HCEC 1CT (cell line): ENCODE results near the gene PAXIP1.
"Not testable (repeated sequence)": the region's sequence is repeated elsewhere in the genome, so short reads cannot be mapped to it uniquely, and the experiment has no call there.

Experiments used
- DNase-seq: peaks from one replicate; pipeline ENCODE4 v3.0.0-alpha.2; 2017

Gene PAXIP1

DNA sequence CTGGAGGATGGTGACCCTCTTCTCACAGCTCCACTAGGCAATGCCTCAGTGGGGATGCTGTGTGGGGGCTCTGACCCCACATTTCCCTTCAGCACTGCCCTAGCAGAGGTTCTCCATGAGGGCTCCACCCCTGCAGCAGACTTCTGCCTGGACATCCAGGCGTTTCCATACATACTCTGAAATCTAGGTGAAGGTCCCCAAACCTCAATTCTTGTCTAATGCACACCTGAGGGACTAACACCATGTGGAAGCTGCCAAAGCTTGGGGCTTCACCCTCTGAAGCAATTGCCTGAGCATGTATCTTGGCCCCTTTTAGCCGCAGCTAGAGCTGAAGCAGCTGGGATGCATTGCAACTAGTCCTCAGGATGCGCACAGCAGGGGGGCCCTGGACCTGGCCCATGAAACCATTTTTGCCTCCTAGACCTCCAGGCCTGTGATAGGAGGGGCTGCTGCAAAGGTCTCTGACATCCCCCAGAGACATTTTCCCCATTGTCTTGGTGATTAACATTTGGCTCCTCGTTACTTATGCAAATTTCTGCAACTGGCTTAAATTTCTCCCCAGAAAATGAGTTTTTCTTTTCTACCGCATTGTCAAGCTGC, 68.5 kb downstream of the PAXIP1 start:
- DNase-seq: not testable (repeated sequence)

GRCh38 chr7:154931906-154932305, 71.0 kb downstream of the PAXIP1 start:
- no peak for DNase-seq

DNA sequence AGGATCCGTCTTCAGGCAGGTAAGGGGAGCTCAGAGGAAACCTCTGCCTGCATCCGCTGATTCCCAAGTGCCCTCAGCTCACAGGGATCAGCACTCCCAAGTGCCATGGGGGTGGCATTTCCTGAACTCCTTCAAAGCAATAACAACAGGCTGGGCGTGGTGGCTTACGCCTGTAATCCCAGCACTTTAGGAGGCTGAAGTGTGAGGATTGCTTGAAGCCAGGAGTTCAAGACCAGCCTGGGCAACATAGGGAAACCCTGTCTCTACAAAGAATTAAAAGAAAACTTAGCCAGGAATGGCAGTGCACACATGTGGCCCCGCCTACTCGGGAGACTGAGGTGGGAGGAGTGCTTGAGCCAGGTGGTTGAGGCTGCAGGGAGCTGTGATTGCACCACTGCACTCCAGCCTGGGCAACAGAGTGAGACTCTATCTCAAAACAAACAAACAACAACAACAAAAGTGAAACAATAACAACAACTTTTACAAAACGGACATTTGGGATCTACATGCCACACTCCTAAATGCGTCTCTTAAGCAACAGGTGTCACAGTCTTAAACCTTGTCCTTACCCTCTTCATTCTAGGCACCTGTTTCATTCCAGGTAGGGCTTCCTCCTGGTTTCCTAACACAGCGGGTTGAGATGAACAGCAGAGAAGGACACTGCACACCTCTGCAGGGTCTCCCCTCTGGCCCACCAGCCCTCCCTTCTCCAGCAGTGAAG, 73.8 kb downstream of the PAXIP1 start:
- DNase-seq: no peak

GRCh38 chr7:154928136-154929005, 74.6 kb downstream of the PAXIP1 start:
- DNase-seq: peak; percentile 85

DNA sequence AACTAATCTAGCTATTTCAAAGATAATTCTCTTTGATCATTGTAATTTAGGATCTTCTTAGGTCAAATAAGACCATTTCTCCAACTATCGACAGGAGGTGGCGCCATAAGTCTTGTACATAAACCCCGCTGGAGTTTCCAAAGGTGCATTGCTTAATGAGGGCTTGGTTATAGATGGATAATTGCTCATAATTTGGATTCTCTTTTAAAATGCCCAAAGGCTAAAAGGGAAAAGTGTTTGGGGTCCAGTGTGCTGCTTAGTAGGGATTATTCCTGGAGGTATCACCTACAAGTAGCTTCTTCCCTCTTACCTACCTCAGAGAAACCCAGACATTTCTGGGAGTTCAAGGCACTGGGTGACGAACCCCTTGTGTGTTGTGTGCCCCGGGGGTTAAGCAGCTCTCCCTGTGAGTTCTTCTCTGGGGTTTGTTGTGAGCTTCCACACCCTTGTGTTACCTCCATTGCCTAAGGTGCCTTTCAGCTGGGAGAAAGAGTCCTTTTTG, 75.2 kb downstream of the PAXIP1 start:
- DNase-seq: peak; percentile 78

DNA sequence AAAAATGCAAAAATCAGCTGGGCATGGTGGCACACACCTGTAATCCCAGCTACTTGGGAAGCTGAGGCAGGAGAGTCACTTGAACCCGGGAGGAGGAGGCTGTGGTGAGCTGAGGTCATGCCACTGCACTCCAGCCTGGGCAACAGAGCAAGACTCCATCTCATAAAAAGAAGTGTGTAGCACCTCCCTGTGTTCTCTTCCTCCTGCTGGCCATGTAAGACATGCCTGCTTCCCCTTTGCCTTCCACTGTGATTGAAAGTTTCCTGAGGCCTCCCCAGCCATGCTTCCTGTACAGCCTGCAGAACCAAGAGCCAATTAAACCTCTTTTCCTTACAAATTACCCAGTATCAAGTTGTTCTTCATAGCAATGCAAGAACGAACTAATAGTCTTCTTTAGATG, 80.5 kb downstream of the PAXIP1 start:
- not testable (repeated sequence) for DNase-seq

DNA sequence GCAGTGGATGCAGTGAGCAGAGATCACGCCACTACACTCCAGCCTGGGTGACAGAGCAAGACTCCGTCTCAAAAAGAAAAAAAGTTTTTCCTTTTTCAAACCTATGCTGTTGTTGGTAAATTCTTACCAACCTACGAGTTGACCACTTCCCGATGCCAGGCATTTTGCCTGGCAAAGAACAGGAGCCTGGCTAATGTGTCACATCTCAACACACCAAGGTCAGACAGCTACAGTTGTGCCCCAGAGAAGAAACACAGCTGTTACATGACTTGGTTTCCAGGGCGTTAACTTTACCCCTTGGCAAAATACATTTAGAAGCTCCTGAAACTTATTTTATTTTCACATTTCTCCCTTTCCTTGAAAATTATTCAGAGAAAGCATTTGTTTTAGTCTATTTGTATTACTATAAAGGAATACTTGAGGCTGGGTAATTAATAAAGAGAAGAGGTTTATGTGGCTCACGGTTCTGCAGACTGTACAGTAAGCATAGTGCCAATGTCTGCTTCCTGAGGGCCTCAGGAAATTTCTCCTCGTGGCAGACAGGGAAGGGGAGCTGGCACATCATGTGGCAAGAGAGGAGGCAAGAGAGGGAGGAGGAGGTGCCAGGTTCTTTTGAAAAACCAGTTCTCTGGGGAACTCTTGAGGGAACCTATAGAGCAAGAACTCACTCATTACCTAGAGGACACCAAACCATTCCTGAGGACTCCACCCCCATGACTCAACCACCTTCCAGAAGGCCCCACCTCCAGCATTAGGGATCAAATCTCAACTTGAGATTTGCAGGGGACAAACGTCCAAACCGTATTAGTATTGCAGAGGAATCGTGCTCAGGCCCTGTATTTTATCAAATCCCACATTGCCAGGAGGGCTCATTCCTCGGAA, 83.3 kb downstream of the PAXIP1 start:
- DNase-seq: no peak

- no peak for DNase-seq
These were observed 84.2 kb downstream of the PAXIP1 start for GRCh38 chr7:154918741-154919140.

DNA sequence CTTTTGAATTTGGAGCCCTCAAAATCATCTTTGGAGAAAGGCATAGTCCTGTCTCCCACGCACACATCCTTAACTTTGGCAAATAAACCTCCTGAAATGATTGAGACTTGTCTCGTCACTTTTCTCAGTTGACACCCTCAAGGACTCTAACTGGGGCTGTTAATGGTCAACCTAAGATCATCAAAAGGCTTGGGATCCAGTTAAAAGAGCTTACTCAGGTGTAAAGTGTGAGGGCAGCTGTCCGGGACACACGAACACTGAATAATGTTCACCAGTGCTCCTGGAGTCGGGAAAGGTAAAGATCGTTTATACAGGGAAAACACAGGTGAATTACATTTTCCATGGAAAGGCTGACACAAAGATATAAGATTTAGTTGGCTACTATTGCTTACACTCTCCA, 84.7 kb downstream of the PAXIP1 start:
- no peak for DNase-seq

- no peak for DNase-seq
These were observed 85.1 kb downstream of the PAXIP1 start for GRCh38 chr7:154917808-154918160.

DNA sequence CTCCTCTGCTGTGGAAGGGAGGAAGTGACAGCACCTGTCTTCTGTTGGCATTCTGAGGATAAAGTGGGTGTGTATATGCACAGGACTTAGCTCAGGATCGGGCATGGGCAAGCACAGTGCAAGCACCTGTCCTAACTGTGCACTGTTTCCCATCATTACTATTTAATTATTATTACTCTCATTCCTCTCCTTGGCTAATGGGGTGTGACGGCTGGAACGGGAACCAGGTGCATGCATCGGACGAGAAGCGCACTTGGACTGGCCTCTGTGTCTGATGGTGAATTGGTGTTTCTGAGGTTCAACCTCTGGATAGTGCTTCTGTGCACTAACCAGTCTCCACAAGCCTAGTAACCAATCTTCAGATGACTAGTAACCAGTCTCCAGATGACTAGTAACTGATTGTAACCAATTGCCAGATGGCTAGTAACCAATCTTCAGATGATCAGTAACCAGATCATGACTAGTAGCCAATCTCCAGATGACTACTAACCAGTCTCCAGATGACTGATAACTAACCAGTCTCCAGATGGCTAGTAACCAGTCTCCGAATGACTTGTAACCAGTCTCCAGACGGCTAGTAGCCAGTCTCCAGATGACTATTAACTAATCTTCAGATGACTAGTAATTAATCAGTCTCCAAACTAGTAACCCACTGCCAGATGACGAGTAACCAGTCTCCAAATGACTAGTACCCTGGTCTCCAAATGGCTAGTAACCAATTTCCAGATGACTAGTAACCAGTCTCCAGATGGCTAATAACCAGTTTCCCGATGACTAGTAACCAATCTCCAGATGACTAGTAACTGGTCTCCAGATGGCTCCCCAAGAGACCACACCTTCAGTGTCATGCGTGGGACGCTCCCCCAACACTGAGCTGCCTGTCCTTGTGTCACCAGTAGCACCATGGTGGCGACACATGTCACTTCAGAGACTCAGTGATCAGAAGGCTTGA, 85.8 kb downstream of the PAXIP1 start:
- DNase-seq: no peak

- no peak for DNase-seq
These were observed 86.5 kb downstream of the PAXIP1 start for GRCh38 chr7:154916381-154916780.

DNA sequence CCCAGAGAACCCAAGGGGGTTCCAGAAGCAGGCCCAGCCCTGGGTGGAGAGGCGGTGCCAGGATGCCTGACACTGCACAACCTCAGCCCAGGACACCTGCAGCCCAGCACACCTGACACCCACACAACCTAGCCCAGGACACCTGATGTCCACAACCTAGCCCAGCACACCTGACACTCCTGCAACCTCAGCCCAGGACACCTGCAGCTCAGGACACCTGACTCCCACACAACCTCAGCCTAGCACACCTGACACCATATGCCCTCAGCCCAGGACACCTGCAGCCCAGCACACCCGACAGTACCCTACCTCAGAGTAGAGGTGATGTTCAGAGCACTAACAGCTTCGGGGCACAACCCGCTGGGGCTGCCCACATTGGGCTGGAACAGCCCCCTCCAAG, 87.3 kb downstream of the PAXIP1 start:
- no peak for DNase-seq

DNA sequence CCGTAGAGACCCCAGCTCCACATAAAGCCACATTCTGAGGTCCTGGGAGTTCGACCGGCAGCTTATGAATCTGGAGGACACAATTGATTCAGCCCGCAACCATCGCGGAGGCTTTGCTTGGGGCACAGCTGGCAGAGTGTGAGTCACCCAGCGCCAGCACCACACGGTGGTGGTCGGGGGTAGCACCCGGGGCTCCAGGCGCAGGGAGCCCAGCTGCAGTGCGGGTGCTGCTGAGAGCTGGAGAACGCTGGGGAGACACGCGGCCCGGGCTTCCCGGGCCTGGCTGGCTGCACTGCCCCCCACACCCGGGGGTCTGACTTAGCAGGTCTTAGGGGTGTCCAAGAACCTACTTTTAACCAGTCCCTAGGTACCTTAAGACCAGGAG, 87.9 kb downstream of the PAXIP1 start:
- no peak for DNase-seq

GRCh38 chr7:154914308-154914995, 88.5 kb downstream of the PAXIP1 start:
- DNase-seq: no peak

GRCh38 chr7:154913638-154914307, 89.2 kb downstream of the PAXIP1 start:
- DNase-seq: peak; percentile 30

DNA sequence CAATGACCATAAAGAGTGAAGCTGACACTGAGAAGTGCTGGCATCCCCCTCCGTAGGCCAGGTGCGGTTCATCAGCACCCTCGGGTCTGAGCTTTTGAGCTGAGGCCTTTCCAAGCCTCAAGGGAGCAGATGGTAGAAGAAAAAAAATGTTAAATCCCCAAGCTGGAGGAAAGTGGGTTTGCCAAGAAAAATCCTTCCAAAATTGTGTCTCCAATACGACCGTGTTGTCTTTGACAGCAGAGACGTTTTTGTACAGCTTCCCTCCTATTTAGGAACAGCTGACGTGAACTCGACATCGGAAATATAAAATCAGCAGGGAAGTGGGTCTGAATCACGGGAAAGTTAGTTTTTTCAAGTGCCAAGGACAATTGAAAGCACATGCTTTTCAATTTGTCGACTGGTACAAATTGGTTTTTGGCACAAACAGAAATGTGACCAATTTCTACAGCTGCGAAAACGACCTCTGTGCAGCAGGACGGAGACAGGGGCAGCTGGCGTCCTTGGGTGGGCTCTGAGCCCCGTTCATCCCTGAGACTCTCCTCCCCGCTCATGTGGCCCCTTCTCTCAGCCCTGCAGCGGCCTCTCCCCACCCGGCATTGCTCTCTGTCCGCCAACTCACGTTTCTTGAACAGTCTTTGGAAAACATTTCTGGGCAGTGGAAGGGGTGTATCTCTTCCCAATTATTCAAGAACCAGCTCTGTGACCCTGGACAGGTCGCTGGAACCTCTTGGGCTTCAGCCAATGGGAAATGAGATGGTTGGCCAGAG, 89.9 kb downstream of the PAXIP1 start:
- DNase-seq: no peak

DNA sequence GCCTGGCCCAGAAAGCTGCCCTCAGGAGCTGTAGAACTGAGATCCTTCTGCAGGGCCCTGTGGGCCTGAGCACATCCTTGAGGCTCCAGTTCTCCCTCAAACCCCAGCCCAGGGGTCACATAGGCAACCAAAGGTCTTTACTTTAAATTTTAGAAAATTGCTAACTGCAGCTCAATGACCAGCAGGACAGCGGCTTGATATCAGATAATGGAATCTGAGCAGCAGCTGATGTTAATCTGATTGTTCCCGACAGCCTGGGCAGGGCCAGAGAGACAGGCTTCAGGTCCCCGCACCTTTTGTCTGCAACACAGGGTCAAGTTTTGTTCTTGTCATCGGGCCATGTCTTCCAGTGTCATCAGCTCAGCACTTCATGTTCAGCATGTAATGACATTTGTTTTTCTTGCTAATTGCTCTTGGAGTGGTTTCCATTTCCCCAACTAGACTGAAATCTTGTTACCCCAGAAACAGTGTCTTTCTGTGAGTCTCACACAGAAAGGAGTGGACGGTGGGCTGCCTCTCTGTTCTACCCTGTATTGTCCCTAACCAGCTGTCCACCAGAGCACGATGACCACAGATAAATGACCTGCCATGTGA, 91.0 kb downstream of the PAXIP1 start:
- DNase-seq: no peak

DNA sequence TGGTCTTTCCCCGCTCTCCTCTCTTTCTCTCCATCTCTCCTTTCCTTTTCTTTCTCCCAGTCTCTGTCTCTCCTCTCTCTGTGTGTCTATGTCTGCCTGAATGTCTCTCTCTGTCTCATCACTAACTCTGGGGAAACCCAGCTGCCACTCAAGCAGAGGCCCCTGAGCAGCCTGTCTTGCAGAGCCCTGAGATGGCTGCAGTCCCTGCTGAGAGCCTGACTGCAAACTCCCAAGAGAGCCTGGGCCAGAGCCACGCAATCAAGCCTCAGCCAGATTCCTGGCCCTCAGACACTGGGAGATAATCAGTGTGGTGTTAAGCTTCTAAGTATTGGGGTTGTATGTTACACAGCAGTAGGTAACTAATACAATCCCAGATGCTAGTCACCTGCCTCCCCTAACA, 91.5 kb downstream of the PAXIP1 start:
- DNase-seq: no peak
